C4-2B (cell line): ENCODE data around the gene MLF1.
A peak's percentile ranks its signal among the peaks of the same experiment; 100 is the strongest.
"Not testable (repeated sequence)": the region's sequence is repeated elsewhere in the genome, so short reads cannot be mapped to it uniquely, and the experiment has no call there.

Experiments
- H3K27ac ChIP-seq: fragments of 450-650 bp; 2 replicates; pipeline ENCODE4 v1.5.1; 2017
- ZFX ChIP-seq: fragments of 450-650 bp; IDR thresholded peaks from 2 replicates; pipeline ENCODE4 v1.6.1; 2017
- TF ChIP-seq, protein P1 (sequence below): fragments of 450-650 bp; conservative IDR thresholded peaks from 2 replicates; pipeline ENCODE4 v1.5.1; 2017; ENCODE audit warnings: mild to moderate bottlenecking

Gene MLF1

DNA sequence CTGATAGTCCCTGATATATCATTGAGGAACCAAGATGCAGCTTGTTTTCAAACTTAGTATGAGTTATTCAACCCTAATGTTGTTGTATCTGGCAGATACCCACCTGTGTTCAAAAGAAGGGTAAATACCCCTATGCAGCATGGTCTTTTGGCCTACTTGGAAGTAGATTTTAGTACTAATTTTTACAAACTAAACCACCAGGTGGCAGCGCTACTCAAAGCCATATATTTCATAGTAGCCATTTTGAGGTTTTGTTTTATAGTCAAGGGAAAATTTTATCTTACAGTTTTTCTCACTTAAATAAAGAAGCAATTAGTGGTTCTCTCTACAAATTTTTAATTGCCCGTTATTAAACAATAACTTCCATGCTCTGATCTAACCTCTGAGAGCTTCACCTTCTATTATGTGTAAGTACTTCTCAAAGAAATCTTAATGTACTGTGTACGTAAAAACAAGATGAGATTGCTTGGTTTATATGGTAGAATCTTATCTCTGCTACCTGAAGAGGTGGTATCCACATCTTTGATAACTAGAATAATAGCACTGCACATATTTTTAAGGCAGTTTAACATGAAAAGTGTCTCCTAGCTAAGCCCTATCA is 31.5 kb upstream of the MLF1 start:
- TF ChIP-seq ZFX: no peak
- TF ChIP-seq, protein P1, sequence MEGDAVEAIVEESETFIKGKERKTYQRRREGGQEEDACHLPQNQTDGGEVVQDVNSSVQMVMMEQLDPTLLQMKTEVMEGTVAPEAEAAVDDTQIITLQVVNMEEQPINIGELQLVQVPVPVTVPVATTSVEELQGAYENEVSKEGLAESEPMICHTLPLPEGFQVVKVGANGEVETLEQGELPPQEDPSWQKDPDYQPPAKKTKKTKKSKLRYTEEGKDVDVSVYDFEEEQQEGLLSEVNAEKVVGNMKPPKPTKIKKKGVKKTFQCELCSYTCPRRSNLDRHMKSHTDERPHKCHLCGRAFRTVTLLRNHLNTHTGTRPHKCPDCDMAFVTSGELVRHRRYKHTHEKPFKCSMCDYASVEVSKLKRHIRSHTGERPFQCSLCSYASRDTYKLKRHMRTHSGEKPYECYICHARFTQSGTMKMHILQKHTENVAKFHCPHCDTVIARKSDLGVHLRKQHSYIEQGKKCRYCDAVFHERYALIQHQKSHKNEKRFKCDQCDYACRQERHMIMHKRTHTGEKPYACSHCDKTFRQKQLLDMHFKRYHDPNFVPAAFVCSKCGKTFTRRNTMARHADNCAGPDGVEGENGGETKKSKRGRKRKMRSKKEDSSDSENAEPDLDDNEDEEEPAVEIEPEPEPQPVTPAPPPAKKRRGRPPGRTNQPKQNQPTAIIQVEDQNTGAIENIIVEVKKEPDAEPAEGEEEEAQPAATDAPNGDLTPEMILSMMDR: peak; percentile 87
- no peak overlapping the region for H3K27ac ChIP-seq

DNA sequence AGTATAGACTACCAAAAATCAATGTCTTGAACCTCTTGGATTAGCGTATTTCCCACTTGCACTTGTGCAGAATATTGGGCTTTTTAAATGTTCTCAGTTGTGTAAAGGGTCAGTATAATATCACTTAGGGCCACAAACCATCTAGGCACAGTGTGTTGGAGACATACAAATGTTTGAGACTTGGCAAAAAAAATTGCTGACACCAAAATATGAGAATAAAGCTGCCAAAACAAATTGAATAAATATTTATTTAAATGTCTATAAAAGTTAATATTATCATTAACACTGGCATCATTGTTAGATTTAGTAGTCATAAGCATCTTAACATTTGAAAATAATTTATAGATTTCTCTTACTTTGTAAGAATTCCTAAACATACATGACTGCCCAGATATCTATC is 30.9 kb upstream of the MLF1 start:
- TF ChIP-seq, protein P1: no peak
- no peak for TF ChIP-seq ZFX
- H3K27ac ChIP-seq: no peak overlapping the region

DNA sequence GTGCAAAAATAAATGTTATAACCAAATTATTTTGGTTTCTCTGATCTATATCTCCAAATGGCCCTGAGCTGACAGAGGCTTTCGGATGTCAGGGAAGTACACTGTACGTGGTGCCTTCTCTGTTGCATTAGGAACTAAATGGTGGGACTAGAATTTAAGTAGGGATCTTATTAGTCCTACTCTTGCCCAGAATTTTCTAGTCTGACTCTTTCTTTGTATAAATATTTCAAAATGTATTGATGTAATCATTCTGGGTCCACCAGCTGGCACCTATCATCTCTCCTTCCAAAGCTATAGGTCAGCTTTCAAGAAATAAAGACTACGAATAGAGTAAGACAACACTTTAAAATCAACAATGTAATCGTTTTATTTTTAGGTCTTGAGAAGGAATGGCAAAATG is 22.3 kb upstream of the MLF1 start:
- no peak for TF ChIP-seq ZFX
- TF ChIP-seq, protein P1: no peak
- H3K27ac ChIP-seq: no peak overlapping the region

DNA sequence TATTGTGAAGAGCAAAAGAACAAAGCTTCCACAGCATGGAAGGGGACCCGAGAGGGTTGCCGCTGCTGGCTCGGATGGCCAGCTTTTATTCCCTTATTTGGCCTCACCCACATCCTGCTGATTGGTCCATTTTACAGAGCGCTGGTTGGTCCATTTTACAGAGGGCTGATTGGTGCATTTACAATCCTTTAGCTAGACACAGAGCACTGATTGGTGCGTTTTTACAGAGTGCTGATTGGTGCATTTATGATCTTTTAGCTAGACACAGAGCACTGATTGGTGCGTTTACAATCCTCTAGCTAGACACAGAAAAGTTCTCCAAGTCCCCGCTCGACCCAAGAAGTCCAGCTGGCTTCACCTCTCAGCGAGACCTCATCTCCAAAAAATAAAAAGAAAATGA is 21.1 kb upstream of the MLF1 start:
- H3K27ac ChIP-seq: not testable (repeated sequence)

DNA sequence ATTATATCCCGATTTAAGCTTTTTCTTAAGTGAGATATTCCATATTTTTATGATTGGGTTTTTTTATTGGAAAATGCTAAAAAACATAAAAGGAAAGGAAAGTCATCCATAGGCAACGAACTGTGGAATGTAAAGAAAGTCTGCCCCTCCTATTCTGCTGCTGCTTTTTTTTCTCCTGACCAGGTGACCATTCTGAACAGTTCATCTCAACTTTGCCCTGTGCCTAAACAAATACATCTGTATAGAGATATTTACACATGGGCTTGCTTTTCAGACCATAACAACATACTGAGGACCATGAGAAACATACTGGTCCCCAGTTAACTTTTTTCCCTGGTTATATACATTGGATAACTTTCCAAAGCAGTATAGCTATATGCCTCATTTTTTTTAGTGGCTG is 18.9 kb upstream of the MLF1 start:
- no peak overlapping the region for H3K27ac ChIP-seq
- TF ChIP-seq, protein P1: no peak
- TF ChIP-seq ZFX: no peak

DNA sequence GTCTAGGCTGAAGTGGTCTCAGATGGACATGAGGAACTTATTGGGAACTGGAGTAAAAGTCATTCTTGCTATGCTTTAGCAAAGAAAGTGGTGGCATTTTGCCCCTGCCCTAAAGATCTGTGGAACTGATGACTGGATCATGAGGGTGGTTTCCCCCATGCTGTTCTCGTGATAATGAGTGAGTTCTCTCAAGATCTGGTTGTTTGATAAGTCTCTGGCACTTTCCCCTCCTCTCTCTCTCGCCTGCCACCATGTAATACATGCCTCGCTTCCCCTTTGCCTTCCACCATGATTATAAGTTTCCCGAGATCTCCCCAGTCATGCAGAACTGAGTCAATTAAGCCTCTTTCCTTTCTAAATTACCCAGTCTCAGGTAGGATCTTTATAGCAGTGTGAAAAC is 11.5 kb upstream of the MLF1 start:
- no peak for TF ChIP-seq ZFX
- TF ChIP-seq, protein P1: no peak

DNA sequence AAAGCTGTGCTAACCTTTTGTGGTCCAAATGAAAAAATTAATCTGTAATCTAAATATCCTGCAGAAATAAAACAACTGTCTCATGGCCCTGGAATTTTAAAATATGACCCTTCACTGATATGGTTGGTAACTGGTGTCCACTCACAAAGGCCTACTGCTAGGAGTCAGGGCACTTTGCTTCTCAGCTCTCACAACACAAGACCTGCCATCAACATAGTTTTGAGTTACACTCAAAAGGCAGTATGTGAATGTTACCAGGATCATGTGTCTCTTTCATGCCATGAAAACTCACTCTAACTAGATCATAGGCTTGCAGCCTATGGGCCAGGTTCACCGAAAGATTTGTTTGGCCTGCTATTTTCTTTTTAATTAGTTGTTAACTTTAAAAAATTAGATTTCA is 10.0 kb upstream of the MLF1 start:
- no peak overlapping the region for H3K27ac ChIP-seq
- no peak for TF ChIP-seq ZFX
- TF ChIP-seq, protein P1: no peak

More for the DNA sequence above, 11.5 kb upstream of the MLF1 start:
- H3K27ac ChIP-seq: no peak overlapping the region

DNA sequence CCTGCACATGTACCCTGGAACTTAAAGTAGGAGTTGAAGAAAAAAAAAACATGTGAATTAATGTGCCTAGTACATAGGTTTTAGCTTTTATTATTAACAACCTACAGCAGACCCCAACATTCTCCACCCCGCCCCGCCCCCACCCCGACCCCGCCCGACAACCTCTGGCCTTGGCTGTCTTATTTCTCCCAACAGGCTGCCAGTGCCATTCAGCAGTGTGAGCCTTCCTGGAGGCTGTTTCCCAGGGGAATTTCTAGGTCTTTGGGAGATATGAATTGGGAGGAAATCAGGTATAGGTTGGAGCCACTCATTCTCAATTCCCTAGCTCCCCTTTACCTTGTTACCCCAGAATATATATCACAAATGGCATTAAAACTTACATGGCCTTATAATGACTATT is 8.3 kb upstream of the MLF1 start:
- TF ChIP-seq, protein P1: no peak

More for the DNA sequence above, 8.3 kb upstream of the MLF1 start:
- H3K27ac ChIP-seq: no peak overlapping the region
